Stomach smooth muscle (tissue), 2 donors: ENCODE data around the gene SETDB1.

Source experiments
- H3K27ac ChIP-seq: one replicate; pipeline ENCODE4 v1.7.0; 2013; ENCODE audit warnings: mild to moderate bottlenecking, low read length, inconsistent platforms
- H3K27me3 ChIP-seq, 2 donors: one replicate each; pipeline ENCODE4 v1.7.0; 2013; ENCODE audit warnings: low read length in 2 of 2; ENCODE audit not compliant: insufficient read depth in 2 of 2, control insufficient read depth in 1 of 2
- H3K36me3 ChIP-seq, 2 donors: one replicate each; pipeline ENCODE4 v1.7.0; 2013; ENCODE audit warnings: low read length in 2 of 2; ENCODE audit not compliant: control insufficient read depth in 2 of 2, insufficient read depth in 2 of 2
- H3K4me1 ChIP-seq: one replicate; pipeline ENCODE4 v1.7.0; 2013; ENCODE audit warnings: low read length; ENCODE audit not compliant: control insufficient read depth, insufficient read depth
- H3K4me3 ChIP-seq, 2 donors: one replicate each; pipeline ENCODE4 v1.7.0; 2013; ENCODE audit warnings: low read length in 2 of 2
- H3K9ac ChIP-seq, 2 donors: one replicate each; pipeline ENCODE4 v1.7.0; 2013; ENCODE audit warnings: low read length in 2 of 2, mild to moderate bottlenecking in 1 of 2
- H3K9me3 ChIP-seq, 2 donors: one replicate each; pipeline ENCODE4 v1.7.0; 2013; ENCODE audit warnings: low read length in 2 of 2; ENCODE audit not compliant: control insufficient read depth in 2 of 2
- donor health status: healthy.
- donor health status: Pancreatic carcinoma.

The SETDB1 gene

GRCh38 chr1:151003180-151003579, 77.0 kb downstream of the SETDB1 start:
- no peaks in the 10 kb centered on the region for H3K27me3 ChIP-seq
- peak overlapping the region in 1 of 2 donors; percentile 34 for H3K9ac ChIP-seq
- H3K4me3 ChIP-seq: peak overlapping the region; percentile 28 to 47
- peaks cover 33% of the 10 kb centered on the region for H3K4me1 ChIP-seq
- H3K9me3 ChIP-seq: no peaks in the 10 kb centered on the region
- peaks cover 23 to 30% of the 10 kb centered on the region in 2 donors for H3K36me3 ChIP-seq
- H3K27ac ChIP-seq: no peak overlapping the region

GRCh38 chr1:151005729-151006319, 79.7 kb downstream of the SETDB1 start:
- Histone ChIP-seq H3K4me1 (peaks cover 44% of the 10 kb centered on the region), H3K4me3 (peak overlapping the region; percentile 72 to 95), H3K9me3 (no peaks in the 10 kb centered on the region), H3K27me3 (no peaks in the 10 kb centered on the region), H3K27ac (peak overlapping the region; percentile 92), H3K36me3 (peaks cover 10 to 12% of the 10 kb centered on the region in 2 donors), H3K9ac (peak overlapping the region; percentile 59 to 95)

GRCh38 chr1:151006327-151007052, 80.3 kb downstream of the SETDB1 start, which contains the start of gene MINDY1:
MINDY1 (minus strand) TSS chr1:151006902; CDS start chr1:151002617, 4,285 bp downstream.
- Histone ChIP-seq H3K36me3 (peaks cover 8 to 10% of the 10 kb centered on the region in 2 donors), H3K4me3 (peak within 1 kb of the TSS; percentile 86 to 99), H3K4me1 (peaks cover 44% of the 10 kb centered on the region), H3K27ac (peak within 1 kb of the TSS; percentile 92), H3K9ac (peak within 1 kb of the TSS; percentile 59 to 95), H3K27me3 (no peaks in the 10 kb centered on the region), H3K9me3 (no peaks in the 10 kb centered on the region)

GRCh38 chr1:151007853-151008243, 81.7 kb downstream of the SETDB1 start:
- no peaks in the 10 kb centered on the region for H3K9me3 ChIP-seq
- H3K27ac ChIP-seq: peak overlapping the region; percentile 92
- no peaks in the 10 kb centered on the region for H3K36me3 ChIP-seq
- no peaks in the 10 kb centered on the region for H3K27me3 ChIP-seq
- peak overlapping the region; percentile 86 to 99 for H3K4me3 ChIP-seq
- peaks cover 39% of the 10 kb centered on the region for H3K4me1 ChIP-seq
- H3K9ac ChIP-seq: peak overlapping the region; percentile 39 to 52

- Histone ChIP-seq H3K27me3 (no peaks in the 10 kb centered on the region), H3K4me3 (peak within 1 kb of the TSS; percentile 86 to 99), H3K36me3 (no peaks in the 10 kb centered on the region), H3K4me1 (peaks cover 40% of the 10 kb centered on the region), H3K27ac (peak within 1 kb of the TSS; percentile 92), H3K9ac (peak within 1 kb of the TSS; percentile 81 to 93), H3K9me3 (no peaks in the 10 kb centered on the region)
These were observed 82.4 kb downstream of the SETDB1 start, which contains the start of gene PRUNE1 for GRCh38 chr1:151008244-151009205. PRUNE1 (plus strand) TSS chr1:151008449; CDS start chr1:151008633, 184 bp downstream.

- Histone ChIP-seq H3K36me3 (no peaks in the 10 kb centered on the region), H3K4me3 (peak overlapping the region; percentile 86 to 99), H3K27ac (peak overlapping the region; percentile 92), H3K9me3 (no peaks in the 10 kb centered on the region), H3K4me1 (peaks cover 39% of the 10 kb centered on the region), H3K9ac (peak overlapping the region; percentile 81 to 93), H3K27me3 (no peaks in the 10 kb centered on the region)
These were observed 83.0 kb downstream of the SETDB1 start for GRCh38 chr1:151009206-151009587.

- H3K9ac ChIP-seq: no peak overlapping the region
- H3K4me1 ChIP-seq: peaks cover 34% of the 10 kb centered on the region
- no peaks in the 10 kb centered on the region for H3K36me3 ChIP-seq
- H3K27me3 ChIP-seq: no peaks in the 10 kb centered on the region
- no peak overlapping the region for H3K27ac ChIP-seq
- no peaks in the 10 kb centered on the region for H3K9me3 ChIP-seq
- H3K4me3 ChIP-seq: peak overlapping the region; percentile 86 to 99
These were observed 83.6 kb downstream of the SETDB1 start for GRCh38 chr1:151009674-151010345.

- no peaks in the 10 kb centered on the region for H3K9me3 ChIP-seq
- H3K27me3 ChIP-seq: no peaks in the 10 kb centered on the region
- peaks cover 31% of the 10 kb centered on the region for H3K4me1 ChIP-seq
- H3K36me3 ChIP-seq: no peaks in the 10 kb centered on the region
- no peak overlapping the region for H3K27ac ChIP-seq
- no peak overlapping the region for H3K4me3 ChIP-seq
- H3K9ac ChIP-seq: no peak overlapping the region
These were observed 84.2 kb downstream of the SETDB1 start for GRCh38 chr1:151010346-151010726.

- H3K27ac ChIP-seq: peak overlapping the region; percentile 1
- no peaks in the 10 kb centered on the region for H3K9me3 ChIP-seq
- peak overlapping the region in 1 of 2 donors; percentile 6 for H3K9ac ChIP-seq
- no peak overlapping the region for H3K4me3 ChIP-seq
- no peaks in the 10 kb centered on the region for H3K27me3 ChIP-seq
- peaks cover 31% of the 10 kb centered on the region for H3K4me1 ChIP-seq
- no peaks in the 10 kb centered on the region for H3K36me3 ChIP-seq
These were observed 85.1 kb downstream of the SETDB1 start for GRCh38 chr1:151011154-151011850.
